Measurements from ENCODE around the gene PTPN4.

DNA sequence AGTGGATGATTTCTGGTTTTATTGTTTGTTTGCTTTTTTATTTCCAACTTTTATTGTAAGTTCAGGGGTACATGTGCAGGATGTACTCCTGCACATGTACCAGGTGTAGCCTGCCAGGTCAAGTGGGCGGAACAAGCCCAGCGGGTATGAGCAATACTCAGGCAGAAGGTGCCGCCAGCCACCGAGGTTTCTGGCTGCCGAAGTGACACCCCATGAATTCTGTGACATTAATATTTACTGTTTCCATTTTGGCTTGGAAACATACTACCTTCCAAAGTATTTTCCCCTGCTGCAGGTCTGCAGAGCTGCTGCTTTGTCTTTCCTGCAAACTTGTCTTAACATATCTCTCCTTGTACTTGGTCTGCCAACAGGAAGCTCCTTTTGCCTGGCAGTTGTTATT, 78.5 kb downstream of the PTPN4 start:
- TF ChIP-seq, protein P1, sequence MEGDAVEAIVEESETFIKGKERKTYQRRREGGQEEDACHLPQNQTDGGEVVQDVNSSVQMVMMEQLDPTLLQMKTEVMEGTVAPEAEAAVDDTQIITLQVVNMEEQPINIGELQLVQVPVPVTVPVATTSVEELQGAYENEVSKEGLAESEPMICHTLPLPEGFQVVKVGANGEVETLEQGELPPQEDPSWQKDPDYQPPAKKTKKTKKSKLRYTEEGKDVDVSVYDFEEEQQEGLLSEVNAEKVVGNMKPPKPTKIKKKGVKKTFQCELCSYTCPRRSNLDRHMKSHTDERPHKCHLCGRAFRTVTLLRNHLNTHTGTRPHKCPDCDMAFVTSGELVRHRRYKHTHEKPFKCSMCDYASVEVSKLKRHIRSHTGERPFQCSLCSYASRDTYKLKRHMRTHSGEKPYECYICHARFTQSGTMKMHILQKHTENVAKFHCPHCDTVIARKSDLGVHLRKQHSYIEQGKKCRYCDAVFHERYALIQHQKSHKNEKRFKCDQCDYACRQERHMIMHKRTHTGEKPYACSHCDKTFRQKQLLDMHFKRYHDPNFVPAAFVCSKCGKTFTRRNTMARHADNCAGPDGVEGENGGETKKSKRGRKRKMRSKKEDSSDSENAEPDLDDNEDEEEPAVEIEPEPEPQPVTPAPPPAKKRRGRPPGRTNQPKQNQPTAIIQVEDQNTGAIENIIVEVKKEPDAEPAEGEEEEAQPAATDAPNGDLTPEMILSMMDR (IDR thresholded peaks at IDR 0.05), result no peak
- TF ChIP-seq ZFX (IDR thresholded peaks at IDR 0.05; ENCODE audit: borderline replicate concordance), result no peak

All from 22Rv1 (cell line).